ENCODE measurements around the gene KRT8.
"Not testable (repeated sequence)": the region's sequence is repeated elsewhere in the genome, so short reads cannot be mapped to it uniquely, and the experiment has no call there.

The KRT8 gene

GRCh38 chr12:52901715-52902541, 2.9 kb downstream of the KRT8 start:
- DNase-seq (ENCODE audit: low read depth): no peak

- DNase-seq (ENCODE audit: low read depth): no peak
These were observed 3.8 kb downstream of the KRT8 start for GRCh38 chr12:52900896-52901714.

GRCh38 chr12:52900166-52900895, 4.5 kb downstream of the KRT8 start:
- DNase-seq (ENCODE audit: low read depth): no peak

DNA sequence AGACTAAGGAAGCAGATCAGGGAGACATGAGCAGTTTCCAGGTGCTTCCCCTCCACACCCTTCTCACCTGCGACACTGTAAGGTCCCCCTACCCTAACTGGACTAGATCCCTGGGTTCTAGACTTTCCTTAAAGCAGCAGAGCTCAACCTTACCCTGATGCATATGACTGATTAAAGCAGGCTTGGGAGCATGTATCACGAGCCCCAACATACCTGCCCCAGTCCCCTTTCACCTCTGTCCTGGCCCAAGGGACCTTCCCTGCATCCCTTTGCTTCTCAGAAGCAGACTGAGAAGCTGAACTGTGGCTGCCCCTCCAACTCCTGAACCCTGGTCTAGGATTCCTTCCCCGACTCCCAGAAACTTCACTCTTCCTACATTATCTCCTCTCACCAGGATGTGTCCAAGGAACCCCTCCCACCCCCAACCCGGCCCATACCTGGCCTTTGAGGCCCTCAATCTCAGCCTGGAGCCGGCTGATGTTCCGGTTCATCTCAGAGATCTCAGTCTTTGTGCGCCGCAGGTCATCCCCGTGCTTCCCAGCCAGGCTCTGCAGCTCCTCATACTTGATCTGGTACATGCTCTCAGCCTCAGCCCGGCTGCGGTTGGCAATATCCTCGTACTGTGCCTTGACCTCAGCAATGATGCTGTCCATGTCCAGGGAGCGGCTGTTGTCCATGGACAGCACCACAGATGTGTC, 5.4 kb downstream of the KRT8 start:
- DNase-seq (ENCODE audit: low read depth): no peak

GRCh38 chr12:52896190-52897100, 8.4 kb downstream of the KRT8 start:
- no peak for DNase-seq (ENCODE audit: low read depth)

DNA sequence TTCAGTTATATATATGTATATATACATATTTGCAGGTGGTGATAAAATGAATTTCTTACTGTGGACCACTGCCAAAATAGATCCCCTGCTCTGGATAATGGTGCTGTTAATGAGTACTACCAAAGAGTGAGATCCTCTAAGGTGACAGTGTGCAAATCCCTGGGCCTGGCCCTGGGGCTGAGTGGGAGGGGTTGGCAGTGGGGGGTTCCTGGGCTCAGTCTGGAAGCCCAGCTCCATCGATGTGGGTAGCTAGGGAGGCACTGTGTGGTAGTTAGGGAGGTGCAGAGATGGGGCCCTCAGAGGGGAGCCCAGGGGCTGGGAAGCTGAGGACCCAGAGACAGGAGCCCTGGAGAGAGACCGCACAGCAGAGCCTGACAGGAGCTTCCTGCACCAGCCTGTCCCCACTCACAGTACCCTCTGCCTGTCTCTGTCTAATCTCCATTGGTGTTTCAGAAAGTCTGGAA, 9.1 kb downstream of the KRT8 start:
- DNase-seq (ENCODE audit: low read depth): no peak

- no peak for DNase-seq (ENCODE audit: low read depth)
These were observed 11.9 kb downstream of the KRT8 start for GRCh38 chr12:52892974-52893373.

- DNase-seq (ENCODE audit: low read depth): no peak
These were observed 12.5 kb downstream of the KRT8 start for GRCh38 chr12:52892207-52892852.

- no peak for DNase-seq (ENCODE audit: low read depth)
These were observed 13.8 kb downstream of the KRT8 start for GRCh38 chr12:52891044-52891443.

GRCh38 chr12:52890417-52890816, 14.5 kb downstream of the KRT8 start:
- DNase-seq (ENCODE audit: low read depth): no peak

DNA sequence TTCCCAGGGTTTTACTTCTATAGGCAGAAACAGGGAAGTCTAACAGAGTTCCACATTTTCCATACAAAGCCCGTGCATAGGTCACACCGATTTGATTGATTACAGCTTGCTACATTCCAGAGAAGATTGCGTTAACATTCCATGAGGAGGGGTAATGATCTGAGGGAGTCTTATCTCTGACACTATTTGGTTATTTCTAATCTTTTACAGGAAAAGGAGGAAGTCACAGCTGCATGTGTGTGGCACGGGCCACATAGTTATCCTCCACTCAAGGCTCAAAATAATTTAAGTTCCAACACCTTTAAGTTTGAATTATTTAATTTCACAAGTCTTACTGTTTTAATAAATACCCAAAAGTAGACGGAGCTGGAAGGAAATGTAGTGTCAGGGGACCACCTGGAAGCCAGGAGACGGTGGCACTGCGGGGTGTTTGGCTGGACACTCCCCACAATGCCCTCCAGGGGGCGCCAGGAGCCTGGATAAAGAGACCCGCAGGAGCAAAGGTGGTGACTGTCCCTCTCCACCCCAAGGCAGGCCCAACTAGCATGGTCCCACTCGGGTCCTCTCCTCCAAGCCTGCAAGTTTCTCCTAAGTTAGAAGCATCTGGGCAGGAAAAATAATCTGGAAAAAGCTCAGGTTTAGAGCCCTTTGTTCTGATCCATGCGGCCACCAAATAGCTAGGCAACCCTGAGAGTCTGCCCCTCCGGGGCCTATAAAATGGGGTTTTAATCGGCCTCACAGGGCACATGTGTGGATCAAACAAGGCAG, 20.2 kb downstream of the KRT8 start:
- peak; percentile 67 for DNase-seq (ENCODE audit: low read depth)

DNA sequence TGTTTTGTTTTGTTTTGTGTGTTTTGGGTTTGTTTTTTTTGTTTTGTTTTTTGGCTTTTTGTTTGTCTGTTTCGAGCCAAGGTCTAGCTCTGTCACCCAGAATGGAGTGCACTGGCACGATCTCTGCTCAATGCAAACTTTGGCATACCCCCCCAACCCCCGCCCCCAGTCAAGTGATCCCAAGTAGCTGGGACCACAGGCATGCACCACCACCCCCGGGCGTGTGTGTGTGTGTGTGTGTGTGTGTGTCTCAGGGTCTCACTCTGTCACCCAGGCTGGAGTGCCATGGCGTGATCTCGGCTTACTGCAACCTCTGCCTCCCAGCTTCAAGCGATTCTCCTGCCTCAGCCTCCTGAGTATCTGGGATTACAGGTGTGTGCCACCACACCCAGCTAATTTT, 24.4 kb downstream of the KRT8 start:
- not testable (repeated sequence) for DNase-seq (ENCODE audit: low read depth)

DNA sequence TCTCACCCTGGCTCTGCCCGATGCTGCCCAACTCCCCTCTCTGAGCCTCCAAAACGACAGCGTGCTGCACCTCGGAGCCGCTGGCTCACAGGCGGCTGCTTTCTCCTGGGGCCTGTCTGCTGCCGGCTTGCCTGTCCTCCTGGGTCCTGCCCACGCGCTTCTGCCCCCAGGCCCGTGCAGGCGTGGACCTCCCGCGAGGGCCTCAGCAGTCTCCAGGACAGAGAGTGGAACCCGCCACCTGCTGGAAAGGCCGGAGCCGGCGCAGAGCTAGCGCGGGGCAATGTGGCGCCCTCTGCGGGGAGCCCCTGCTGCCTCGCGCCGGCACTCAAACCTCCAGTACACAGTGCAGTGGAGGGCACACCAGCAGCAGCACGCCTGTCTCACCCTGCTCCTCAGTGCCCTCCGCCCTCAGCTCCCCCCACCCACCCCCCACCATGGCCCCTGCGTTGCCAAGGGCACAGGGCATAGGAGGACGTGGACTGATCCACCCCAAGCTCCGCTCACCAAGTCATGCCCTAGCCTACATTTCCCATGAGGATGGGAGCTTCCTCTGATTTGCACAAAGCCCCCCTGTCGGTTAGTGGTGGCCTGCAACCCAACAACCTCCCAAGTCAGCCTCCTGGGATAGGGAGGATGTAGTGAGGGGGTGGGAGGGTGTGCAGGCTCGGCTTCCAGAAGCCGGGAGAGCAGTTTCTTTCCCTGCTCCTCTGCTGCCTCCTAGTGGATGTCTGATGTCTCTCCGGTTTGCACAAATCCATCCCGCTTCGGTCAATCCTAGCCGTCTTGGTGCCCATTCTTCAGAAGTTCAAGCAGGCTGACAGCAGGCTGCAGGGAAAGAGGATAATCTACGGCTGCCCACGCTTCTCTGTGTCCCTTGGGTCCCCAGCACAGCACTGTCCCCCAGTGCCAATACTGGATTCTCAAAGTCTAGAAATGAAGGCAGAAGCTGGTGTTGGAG, 25.2 kb downstream of the KRT8 start:
- peak; percentile 61 for DNase-seq (ENCODE audit: low read depth)

GRCh38 chr12:52878507-52879393, 26.1 kb downstream of the KRT8 start:
- no peak for DNase-seq (ENCODE audit: low read depth)

GRCh38 chr12:52877242-52877641, 27.6 kb downstream of the KRT8 start:
- DNase-seq (ENCODE audit: low read depth): no peak

GRCh38 chr12:52876372-52876771, 28.5 kb downstream of the KRT8 start:
- no peak for DNase-seq (ENCODE audit: low read depth)
